M059J (cell line): ENCODE data around the gene SKI. TPM values are rescaled to one million over a fixed set of nuclear protein-coding genes. Genes with fewer than 3 reads are reported as not detected.

Experiments used
- DNase-seq: peaks from one replicate; pipeline ENCODE4 v3.0.0-alpha.2; 2012; ENCODE audit warnings: low read depth
- total RNA-seq: library from RNA; depleted of rRNA; stranded (reverse); fragments of >200 nt; shearing (Covaris generic); gene quantifications from 2 replicates; pipeline ENCODE4 v1.2.3, GENCODE V29; 2014

The SKI gene
- total RNA-seq, 1 experiment from 2014 or later = 13.8 TPM

GRCh38 chr1:2229911-2230731, 2.0 kb downstream of the SKI start:
- DNase-seq = peak; percentile 54

- no peak for DNase-seq
Measured at GRCh38 chr1:2230781-2231531, 2.8 kb downstream of the SKI start.

GRCh38 chr1:2231532-2232254, 3.6 kb downstream of the SKI start:
- DNase-seq = no peak

- no peak for DNase-seq
Measured at GRCh38 chr1:2232255-2232915, 4.3 kb downstream of the SKI start.

- no peak for DNase-seq
Measured at GRCh38 chr1:2232916-2233438, 4.9 kb downstream of the SKI start.

- no peak for DNase-seq
Measured at GRCh38 chr1:2233468-2233867, 5.3 kb downstream of the SKI start.

GRCh38 chr1:2233997-2234761, 6.1 kb downstream of the SKI start:
- peak; percentile 76 for DNase-seq

GRCh38 chr1:2234762-2235113, 6.6 kb downstream of the SKI start:
- DNase-seq = no peak

- no peak for DNase-seq
Measured at GRCh38 chr1:2235300-2235998, 7.3 kb downstream of the SKI start.

- DNase-seq = no peak
Measured at GRCh38 chr1:2236695-2237677, 8.9 kb downstream of the SKI start.

- no peak for DNase-seq
Measured at GRCh38 chr1:2237773-2238172, 9.7 kb downstream of the SKI start.

- DNase-seq = no peak
Measured at GRCh38 chr1:2238361-2239012, 10.4 kb downstream of the SKI start.

- DNase-seq = no peak
Measured at GRCh38 chr1:2239013-2239370, 10.9 kb downstream of the SKI start.

- DNase-seq = no peak
Measured at GRCh38 chr1:2239384-2239985, 11.4 kb downstream of the SKI start.

GRCh38 chr1:2240270-2241156, 12.4 kb downstream of the SKI start:
- no peak for DNase-seq

GRCh38 chr1:2241820-2242219, 13.7 kb downstream of the SKI start:
- no peak for DNase-seq
